ENCODE results near the gene PADI1. TPM values are rescaled to one million over a fixed set of nuclear protein-coding genes. Genes with fewer than 3 reads are reported as not detected.

The PADI1 gene
- total RNA-seq, 1 donor from 2014 or later = not detected

GRCh38 chr1:17176306-17177061 is 28.4 kb upstream of the PADI1 start:
- TF ChIP-seq CTCF (IDR thresholded peaks at IDR 0.05) = no peak

GRCh38 chr1:17177651-17178050 is 27.3 kb upstream of the PADI1 start:
- H3K36me3 ChIP-seq = no peaks in the 10 kb centered on the region
- no peak for TF ChIP-seq CTCF (IDR thresholded peaks at IDR 0.05)

More at GRCh38 chr1:17176306-17177061, 28.4 kb upstream of the PADI1 start:
- no peaks in the 10 kb centered on the region for H3K4me1 ChIP-seq
- intact Hi-C loops (cut with DNase I) = no loop called here
- H3K4me3 ChIP-seq = no peak overlapping the region
- no peaks in the 10 kb centered on the region for H3K9me3 ChIP-seq
- no peak overlapping the region for H3K27ac ChIP-seq
- no peaks in the 10 kb centered on the region for H3K27me3 ChIP-seq
- DNase-seq (ENCODE audit: low spot score in 2 of 2) = no peak
- H3K36me3 ChIP-seq = no peaks in the 10 kb centered on the region

GRCh38 chr1:17181781-17182464 is 23.0 kb upstream of the PADI1 start:
- Histone ChIP-seq H3K27ac (no peak overlapping the region), H3K9me3 (no peaks in the 10 kb centered on the region), H3K27me3 (no peaks in the 10 kb centered on the region), H3K4me1 (no peaks in the 10 kb centered on the region), H3K4me3 (no peak overlapping the region), H3K36me3 (no peaks in the 10 kb centered on the region)
- intact Hi-C loops (cut with DNase I) = no loop called here
- no peak for DNase-seq (ENCODE audit: low spot score in 2 of 2)
- no peak for TF ChIP-seq CTCF (IDR thresholded peaks at IDR 0.05)

More at GRCh38 chr1:17177651-17178050, 27.3 kb upstream of the PADI1 start:
- Histone ChIP-seq H3K9me3 (no peaks in the 10 kb centered on the region), H3K4me3 (no peak overlapping the region), H3K27ac (no peak overlapping the region), H3K4me1 (no peaks in the 10 kb centered on the region), H3K27me3 (no peaks in the 10 kb centered on the region)
- intact Hi-C loops (cut with DNase I) = no loop called here
- DNase-seq (ENCODE audit: low spot score in 2 of 2) = no peak

GRCh38 chr1:17183388-17184160 is 21.4 kb upstream of the PADI1 start:
- H3K27ac ChIP-seq = no peak overlapping the region
- H3K9me3 ChIP-seq = no peaks in the 10 kb centered on the region
- intact Hi-C loops (cut with DNase I) = no loop called here
- H3K4me3 ChIP-seq = no peak overlapping the region
- H3K36me3 ChIP-seq = no peaks in the 10 kb centered on the region
- DNase-seq (ENCODE audit: low spot score in 2 of 2) = no peak
- TF ChIP-seq CTCF (IDR thresholded peaks at IDR 0.05) = no peak
- H3K27me3 ChIP-seq = no peaks in the 10 kb centered on the region
- H3K4me1 ChIP-seq = no peaks in the 10 kb centered on the region

GRCh38 chr1:17184161-17184665 is 20.7 kb upstream of the PADI1 start:
- H3K36me3 ChIP-seq = no peaks in the 10 kb centered on the region
- no peak overlapping the region for H3K27ac ChIP-seq
- no peaks in the 10 kb centered on the region for H3K27me3 ChIP-seq
- no peaks in the 10 kb centered on the region for H3K9me3 ChIP-seq
- no peaks in the 10 kb centered on the region for H3K4me1 ChIP-seq
- no peak for TF ChIP-seq CTCF (IDR thresholded peaks at IDR 0.05)
- DNase-seq (ENCODE audit: low spot score in 2 of 2) = no peak
- intact Hi-C loops (cut with DNase I) = no loop called here
- no peak overlapping the region for H3K4me3 ChIP-seq
